Skeletal muscle tissue (tissue), 4 donors: Measurements from ENCODE around the gene SPEG. TPM values are rescaled to one million over a fixed set of nuclear protein-coding genes. Genes with fewer than 3 reads are reported as not detected.

Experiments
- H3K27ac ChIP-seq: one replicate; pipeline ENCODE4 v1.7.0; 2013; ENCODE audit warnings: mild to moderate bottlenecking, low read depth, low read length, inconsistent platforms
- H3K27me3 ChIP-seq, 3 donors: one replicate each; pipeline ENCODE4 v1.7.0; 2013; ENCODE audit warnings: low read length in 3 of 3; ENCODE audit not compliant: control insufficient read depth in 3 of 3, insufficient read depth in 3 of 3
- H3K36me3 ChIP-seq, 3 donors: one replicate each; pipeline ENCODE4 v1.7.0; 2013; ENCODE audit warnings: low read length in 3 of 3; ENCODE audit not compliant: control insufficient read depth in 3 of 3, insufficient read depth in 3 of 3
- H3K4me1 ChIP-seq, 3 donors: one replicate each; pipeline ENCODE4 v1.7.0; 2013; ENCODE audit warnings: low read length in 3 of 3, mild to moderate bottlenecking in 3 of 3; ENCODE audit not compliant: control insufficient read depth in 3 of 3, insufficient read depth in 3 of 3
- H3K4me3 ChIP-seq, 3 donors: one replicate each; pipeline ENCODE4 v1.7.0; 2013; ENCODE audit warnings: low read length in 3 of 3
- H3K9ac ChIP-seq, 3 donors: one replicate each; pipeline ENCODE4 v1.7.0; 2013; ENCODE audit warnings: low read length in 3 of 3, mild to moderate bottlenecking in 3 of 3, moderate library complexity in 2 of 3, low read depth in 1 of 3
- H3K9me3 ChIP-seq, 3 donors: one replicate each; pipeline ENCODE4 v1.7.0; 2013; ENCODE audit warnings: low read length in 3 of 3; ENCODE audit not compliant: control insufficient read depth in 3 of 3
- total RNA-seq: library from RNA; depleted of rRNA; stranded (reverse); fragments of >200 nt; gene quantifications from one replicate; pipeline ENCODE4 v1.2.3, GENCODE V29; 2014
- donor health status: Osteomylitis.

SPEG gene
- total RNA-seq, 1 donor from 2014 or later, result 95.5 TPM

DNA sequence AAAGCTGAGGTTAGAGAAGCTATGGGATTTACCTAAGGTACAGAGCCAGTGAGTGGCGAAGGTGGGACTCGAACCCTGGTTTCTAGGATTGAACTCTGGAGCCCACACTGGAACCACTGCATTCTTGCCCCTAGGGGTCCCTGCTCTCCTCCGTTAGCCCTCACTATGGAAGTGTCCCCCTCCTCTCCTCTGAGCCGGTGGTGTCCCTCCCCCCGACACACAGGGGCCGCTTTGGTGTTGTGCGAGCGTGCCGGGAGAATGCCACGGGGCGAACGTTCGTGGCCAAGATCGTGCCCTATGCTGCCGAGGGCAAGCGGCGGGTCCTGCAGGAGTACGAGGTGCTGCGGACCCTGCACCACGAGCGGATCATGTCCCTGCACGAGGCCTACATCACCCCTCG lies 55.5 kb downstream of the SPEG start:
- H3K36me3 ChIP-seq, result peaks cover 40 to 71% (median 61%) of the 10 kb centered on the region in 3 donors
- H3K9ac ChIP-seq, result no peak overlapping the region
- no peak overlapping the region for H3K27ac ChIP-seq
- no peaks in the 10 kb centered on the region for H3K9me3 ChIP-seq
- peaks cover 17 to 22% (median 19%) of the 10 kb centered on the region in 3 donors for H3K4me1 ChIP-seq
- H3K4me3 ChIP-seq, result no peak overlapping the region
- H3K27me3 ChIP-seq, result peaks cover 0 to 25% (median 4%) of the 10 kb centered on the region in 3 donors

DNA sequence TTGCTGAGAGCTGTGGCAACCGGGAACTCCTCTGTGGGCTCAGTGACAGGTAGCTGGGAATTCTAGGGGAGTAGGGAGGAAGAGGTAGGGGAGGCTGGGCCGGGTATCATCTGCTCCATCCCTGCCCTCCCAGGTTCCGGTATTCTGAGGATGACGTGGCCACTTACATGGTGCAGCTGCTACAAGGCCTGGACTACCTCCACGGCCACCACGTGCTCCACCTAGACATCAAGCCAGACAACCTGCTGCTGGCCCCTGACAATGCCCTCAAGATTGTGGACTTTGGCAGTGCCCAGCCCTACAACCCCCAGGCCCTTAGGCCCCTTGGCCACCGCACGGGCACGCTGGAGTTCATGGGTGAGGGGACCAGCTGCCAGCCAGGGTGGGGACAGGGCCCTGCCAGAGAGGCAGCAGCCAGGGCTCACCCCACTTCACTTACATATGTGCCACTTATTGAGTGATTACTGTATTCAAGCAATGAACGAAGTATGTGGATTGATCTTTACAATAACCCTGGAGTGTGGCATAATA lies 56.0 kb downstream of the SPEG start:
- Histone ChIP-seq H3K27me3 (peaks cover 0 to 20% (median 4%) of the 10 kb centered on the region in 3 donors), H3K36me3 (peaks cover 40 to 66% (median 58%) of the 10 kb centered on the region in 3 donors), H3K9me3 (no peaks in the 10 kb centered on the region), H3K4me1 (peaks cover 16 to 22% (median 19%) of the 10 kb centered on the region in 3 donors), H3K9ac (no peak overlapping the region), H3K4me3 (no peak overlapping the region), H3K27ac (no peak overlapping the region)

GRCh38 chr2:219491278-219491963 lies 56.8 kb downstream of the SPEG start:
- Histone ChIP-seq H3K9me3 (no peaks in the 10 kb centered on the region), H3K4me3 (no peak overlapping the region), H3K36me3 (peaks cover 38 to 61% (median 55%) of the 10 kb centered on the region in 3 donors), H3K27ac (no peak overlapping the region), H3K4me1 (peaks cover 15 to 23% (median 19%) of the 10 kb centered on the region in 3 donors), H3K27me3 (peaks cover 0 to 13% (median 4%) of the 10 kb centered on the region in 3 donors), H3K9ac (no peak overlapping the region)

GRCh38 chr2:219492575-219492974 lies 57.9 kb downstream of the SPEG start:
- Histone ChIP-seq H3K9ac (no peak overlapping the region), H3K4me1 (peaks cover 24 to 34% (median 30%) of the 10 kb centered on the region in 3 donors), H3K27ac (no peak overlapping the region), H3K27me3 (peaks cover 0 to 10% (median 4%) of the 10 kb centered on the region in 3 donors), H3K9me3 (no peaks in the 10 kb centered on the region), H3K36me3 (peaks cover 32 to 54% (median 49%) of the 10 kb centered on the region in 3 donors), H3K4me3 (no peak overlapping the region)

- H3K27me3 ChIP-seq, result peaks cover 0 to 10% (median 4%) of the 10 kb centered on the region in 3 donors
- peaks cover 30 to 49% (median 45%) of the 10 kb centered on the region in 3 donors for H3K36me3 ChIP-seq
- H3K9me3 ChIP-seq, result no peaks in the 10 kb centered on the region
- H3K4me1 ChIP-seq, result peaks cover 29 to 40% (median 36%) of the 10 kb centered on the region in 3 donors
- H3K9ac ChIP-seq, result no peak overlapping the region
- H3K27ac ChIP-seq, result no peak overlapping the region
- no peak overlapping the region for H3K4me3 ChIP-seq
Measured at GRCh38 chr2:219493086-219493485, 58.4 kb downstream of the SPEG start.

GRCh38 chr2:219494952-219495530 lies 60.4 kb downstream of the SPEG start:
- Histone ChIP-seq H3K4me3 (no peak overlapping the region), H3K9me3 (no peaks in the 10 kb centered on the region), H3K27ac (peak overlapping the region; percentile 21), H3K27me3 (peaks cover 0 to 10% (median 0%) of the 10 kb centered on the region in 3 donors), H3K36me3 (peaks cover 19 to 34% (median 30%) of the 10 kb centered on the region in 3 donors), H3K4me1 (peaks cover 45 to 53% (median 46%) of the 10 kb centered on the region in 3 donors), H3K9ac (peak overlapping the region in 1 of 3 donors; percentile 50)

- peak overlapping the region; percentile 21 for H3K27ac ChIP-seq
- H3K9me3 ChIP-seq, result no peaks in the 10 kb centered on the region
- peaks cover 19 to 28% (median 24%) of the 10 kb centered on the region in 3 donors for H3K36me3 ChIP-seq
- peak overlapping the region in 1 of 3 donors; percentile 22 for H3K4me3 ChIP-seq
- H3K27me3 ChIP-seq, result peaks cover 0 to 10% (median 0%) of the 10 kb centered on the region in 3 donors
- H3K9ac ChIP-seq, result peak overlapping the region in 2 of 3 donors; percentile 25 to 90
- peaks cover 48 to 56% (median 51%) of the 10 kb centered on the region in 3 donors for H3K4me1 ChIP-seq
Measured at GRCh38 chr2:219495531-219496122, 61.0 kb downstream of the SPEG start.

GRCh38 chr2:219496247-219496824 lies 61.7 kb downstream of the SPEG start:
- H3K4me3 ChIP-seq, result peak overlapping the region in 1 of 3 donors; percentile 92
- peak overlapping the region; percentile 21 for H3K27ac ChIP-seq
- H3K9me3 ChIP-seq, result no peaks in the 10 kb centered on the region
- H3K9ac ChIP-seq, result peak overlapping the region in 2 of 3 donors; percentile 25 to 90
- peaks cover 48 to 56% (median 51%) of the 10 kb centered on the region in 3 donors for H3K4me1 ChIP-seq
- peaks cover 0 to 10% (median 0%) of the 10 kb centered on the region in 3 donors for H3K27me3 ChIP-seq
- peaks cover 15 to 24% (median 17%) of the 10 kb centered on the region in 3 donors for H3K36me3 ChIP-seq

- peaks cover 12 to 24% (median 14%) of the 10 kb centered on the region in 3 donors for H3K36me3 ChIP-seq
- H3K27ac ChIP-seq, result peak overlapping the region; percentile 90
- H3K4me1 ChIP-seq, result peaks cover 48 to 56% (median 51%) of the 10 kb centered on the region in 3 donors
- H3K4me3 ChIP-seq, result peak overlapping the region; percentile 79 to 92 (median 89)
- H3K9me3 ChIP-seq, result no peaks in the 10 kb centered on the region
- peaks cover 0 to 7% (median 0%) of the 10 kb centered on the region in 3 donors for H3K27me3 ChIP-seq
- H3K9ac ChIP-seq, result peak overlapping the region in 2 of 3 donors; percentile 90 to 91
Measured at GRCh38 chr2:219496825-219497494, 62.3 kb downstream of the SPEG start.
